GM12874 (cell line): ENCODE data around the gene MXRA7.

Experiments used
- TF ChIP-seq, protein P1 (sequence below): IDR thresholded peaks from 2 replicates; pipeline ENCODE4 v1.5.1; 2011; ENCODE audit warnings: low read depth, mild to moderate bottlenecking, control low read depth, low read length, moderate library complexity; ENCODE audit not compliant: insufficient read depth

MXRA7 gene

DNA sequence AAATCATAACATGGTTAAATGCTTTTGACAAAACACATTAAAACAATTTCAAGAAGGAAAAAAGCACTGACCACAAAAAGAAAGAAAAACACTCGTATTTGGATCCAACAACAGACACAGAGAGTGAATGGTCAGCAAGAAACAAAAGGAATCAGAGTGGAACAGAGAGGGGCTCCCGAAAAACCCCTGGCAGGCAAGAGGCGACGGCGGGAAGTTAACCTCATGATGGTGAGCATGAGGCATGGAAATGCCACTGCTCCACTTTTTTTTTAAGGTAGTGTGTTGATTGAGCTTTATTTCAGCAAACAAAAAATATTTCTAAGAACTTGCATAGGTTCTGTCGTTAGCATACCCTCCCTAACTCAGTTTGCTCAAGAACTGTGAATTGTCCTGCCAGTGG is 35.1 kb downstream of the MXRA7 start:
- TF ChIP-seq, protein P1, sequence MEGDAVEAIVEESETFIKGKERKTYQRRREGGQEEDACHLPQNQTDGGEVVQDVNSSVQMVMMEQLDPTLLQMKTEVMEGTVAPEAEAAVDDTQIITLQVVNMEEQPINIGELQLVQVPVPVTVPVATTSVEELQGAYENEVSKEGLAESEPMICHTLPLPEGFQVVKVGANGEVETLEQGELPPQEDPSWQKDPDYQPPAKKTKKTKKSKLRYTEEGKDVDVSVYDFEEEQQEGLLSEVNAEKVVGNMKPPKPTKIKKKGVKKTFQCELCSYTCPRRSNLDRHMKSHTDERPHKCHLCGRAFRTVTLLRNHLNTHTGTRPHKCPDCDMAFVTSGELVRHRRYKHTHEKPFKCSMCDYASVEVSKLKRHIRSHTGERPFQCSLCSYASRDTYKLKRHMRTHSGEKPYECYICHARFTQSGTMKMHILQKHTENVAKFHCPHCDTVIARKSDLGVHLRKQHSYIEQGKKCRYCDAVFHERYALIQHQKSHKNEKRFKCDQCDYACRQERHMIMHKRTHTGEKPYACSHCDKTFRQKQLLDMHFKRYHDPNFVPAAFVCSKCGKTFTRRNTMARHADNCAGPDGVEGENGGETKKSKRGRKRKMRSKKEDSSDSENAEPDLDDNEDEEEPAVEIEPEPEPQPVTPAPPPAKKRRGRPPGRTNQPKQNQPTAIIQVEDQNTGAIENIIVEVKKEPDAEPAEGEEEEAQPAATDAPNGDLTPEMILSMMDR: no peak

DNA sequence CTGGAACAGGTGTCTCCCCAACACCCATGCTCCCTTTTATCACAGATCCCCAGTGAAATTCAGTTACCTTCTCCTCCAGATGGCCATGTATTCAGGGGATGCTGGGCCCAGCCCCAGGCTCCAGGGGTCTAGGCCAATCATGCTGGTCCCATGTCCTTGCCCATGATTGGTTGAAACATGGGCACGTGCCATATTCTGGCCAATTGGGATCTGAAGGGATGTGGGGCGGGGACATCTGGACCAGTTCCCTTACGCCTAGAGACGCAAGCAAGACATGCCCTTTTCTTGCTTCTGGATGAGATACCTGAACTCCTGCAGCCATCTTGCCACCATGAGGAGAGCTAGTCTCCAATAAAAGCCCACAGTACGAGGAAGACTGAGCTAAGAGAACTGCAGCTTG is 36.2 kb downstream of the MXRA7 start:
- TF ChIP-seq, protein P1: no peak

DNA sequence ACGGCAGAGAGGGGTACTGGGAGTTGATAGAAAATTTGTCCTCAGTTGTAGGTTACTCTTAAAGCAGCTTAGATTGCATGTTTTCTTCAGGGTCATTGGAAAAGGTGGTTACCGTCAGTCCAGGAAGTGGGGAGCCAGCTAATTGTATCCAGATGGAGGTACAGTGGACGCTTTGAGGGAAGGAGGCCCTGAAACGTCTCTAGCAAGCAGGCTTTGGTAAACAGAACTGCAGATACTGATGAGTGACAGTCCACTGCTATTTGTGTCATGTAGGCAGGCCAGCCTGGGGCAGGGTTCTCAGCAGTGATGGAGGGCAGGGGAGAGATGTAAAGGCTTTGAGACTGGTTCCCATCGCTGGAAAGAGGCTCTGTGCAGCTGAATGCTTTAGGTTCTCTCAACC is 37.0 kb downstream of the MXRA7 start:
- TF ChIP-seq, protein P1: no peak

DNA sequence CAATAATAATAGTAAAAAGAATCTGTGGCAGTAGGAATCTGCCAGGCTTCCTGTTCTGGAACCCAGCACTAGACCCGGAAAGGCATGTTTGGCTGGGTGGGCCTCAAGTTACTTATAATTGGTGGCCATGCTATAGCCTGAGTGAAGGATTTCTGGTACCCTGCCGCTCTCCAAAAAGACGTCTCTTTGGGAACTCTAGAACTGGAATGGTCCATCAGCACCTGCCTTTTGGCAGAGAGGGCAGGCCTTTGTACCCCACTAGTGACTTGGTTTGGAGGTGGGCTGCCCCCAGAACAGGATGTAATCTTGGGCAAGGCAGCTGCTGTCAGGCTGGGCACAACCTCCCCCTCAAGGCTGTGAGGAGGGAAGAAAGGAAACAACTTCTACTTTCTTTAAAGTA is 37.9 kb downstream of the MXRA7 start:
- TF ChIP-seq, protein P1: no peak

DNA sequence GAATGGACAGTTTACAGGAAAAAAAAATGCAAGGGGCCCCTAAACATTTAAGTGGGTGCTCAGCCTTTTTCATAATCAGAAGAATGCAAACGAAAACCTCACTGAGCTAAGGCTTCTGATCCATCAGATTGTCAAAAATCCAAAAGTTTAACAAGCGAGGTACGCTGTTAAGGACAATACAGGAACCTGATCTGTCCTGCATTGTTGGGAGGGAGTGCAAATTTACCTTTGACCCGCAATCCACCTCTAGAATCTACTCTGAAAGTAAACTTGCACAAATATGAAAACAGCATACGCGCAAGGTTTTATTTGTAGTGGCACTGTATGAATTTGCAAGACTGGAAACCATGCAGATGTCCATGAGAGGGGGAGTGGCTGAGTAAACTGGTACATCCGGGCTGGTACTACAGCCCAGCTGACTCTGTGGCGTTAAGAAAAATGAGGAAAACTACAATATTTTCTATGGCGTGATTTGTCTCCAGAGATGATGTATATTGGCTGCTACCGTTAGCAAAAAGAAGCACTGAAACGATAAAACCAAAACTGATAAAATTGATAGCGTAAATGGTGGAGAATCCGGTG is 38.4 kb downstream of the MXRA7 start:
- TF ChIP-seq, protein P1: no peak

DNA sequence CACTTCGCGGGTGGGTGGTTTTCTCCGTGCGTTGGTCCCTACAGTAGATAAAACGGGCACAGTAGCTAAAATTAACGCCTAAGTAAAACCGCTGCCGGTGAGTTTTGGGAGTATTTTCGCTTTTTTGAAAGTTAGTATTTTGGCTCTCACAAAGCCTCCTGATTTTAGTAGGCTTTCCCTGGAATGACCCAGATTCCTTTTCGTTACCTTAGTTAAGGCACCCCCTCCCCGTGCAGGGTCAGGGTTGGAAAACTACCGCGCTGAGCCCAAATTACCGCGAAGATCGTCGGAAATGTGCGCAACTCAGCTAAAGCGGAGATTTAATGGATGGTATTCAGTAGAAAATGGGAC is 38.9 kb downstream of the MXRA7 start:
- TF ChIP-seq, protein P1: no peak

DNA sequence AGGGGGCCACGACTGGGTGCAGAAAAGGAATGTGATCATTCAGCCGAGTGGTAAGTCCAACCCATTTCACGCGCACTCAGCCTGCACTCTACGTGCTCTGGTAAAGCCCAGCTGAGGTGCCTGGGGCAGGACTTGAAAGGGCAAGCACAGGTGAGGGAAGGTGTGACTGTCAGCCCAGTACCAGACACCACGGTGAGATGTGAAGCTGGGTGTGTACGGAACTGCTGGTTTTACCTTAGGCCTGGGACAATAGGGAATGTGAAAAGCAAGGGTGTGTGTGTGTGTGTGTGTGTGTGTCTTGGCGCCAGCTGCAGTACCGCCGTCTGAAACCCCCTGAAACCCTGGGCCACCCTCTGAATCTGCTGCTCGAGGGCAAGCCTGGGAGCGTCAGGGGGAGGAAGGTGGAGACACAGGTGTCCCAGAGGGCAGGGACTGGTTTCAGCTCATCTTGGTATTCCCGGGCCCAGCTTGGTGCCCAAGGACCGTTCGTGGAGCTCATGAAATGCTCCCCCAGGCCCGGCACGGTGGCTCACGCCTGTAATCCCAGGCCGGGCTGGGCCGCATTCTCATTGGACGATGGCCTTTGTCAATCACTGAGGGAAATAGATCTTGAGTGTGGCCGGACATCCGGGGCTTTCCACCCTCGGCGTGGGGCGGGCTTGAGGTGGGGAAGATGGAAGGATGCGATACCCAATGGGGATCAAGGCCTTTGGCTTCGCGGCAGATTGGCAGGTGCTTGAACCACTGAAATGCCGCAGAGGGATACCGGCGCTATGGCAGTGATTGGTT is 39.4 kb downstream of the MXRA7 start:
- TF ChIP-seq, protein P1: no peak
